Endodermal cell (in vitro differentiated cells): Measurements from ENCODE around the gene LYPD3. TPM values are rescaled to one million over a fixed set of nuclear protein-coding genes. Genes with fewer than 3 reads are reported as not detected.

ENCODE experiments used
- DNase-seq: peaks from one replicate; pipeline ENCODE4 v3.0.0-alpha.2; 2017
- H3K27ac ChIP-seq: 2 replicates; pipeline ENCODE4 v1.5.1; 2013; ENCODE audit warnings: mild to moderate bottlenecking, low read depth, low read length, moderate library complexity
- H3K27me3 ChIP-seq: 2 replicates; pipeline ENCODE4 v1.6.1; 2013; ENCODE audit warnings: mild to moderate bottlenecking, low read length, moderate library complexity; ENCODE audit not compliant: insufficient read depth, control insufficient read depth, poor library complexity, severe bottlenecking
- H3K36me3 ChIP-seq: 2 replicates; pipeline ENCODE4 v1.7.0; 2013; ENCODE audit warnings: mild to moderate bottlenecking, low read length, moderate library complexity; ENCODE audit not compliant: control insufficient read depth, insufficient read depth
- H3K4me1 ChIP-seq: one replicate; pipeline ENCODE4 v1.7.0; 2013; ENCODE audit warnings: low read length; ENCODE audit not compliant: control insufficient read depth, insufficient read depth
- H3K4me3 ChIP-seq: 2 replicates; pipeline ENCODE4 v1.5.1; 2013; ENCODE audit warnings: mild to moderate bottlenecking, low read length, moderate library complexity
- H3K9ac ChIP-seq: 2 replicates; pipeline ENCODE4 v1.6.1; 2013; ENCODE audit warnings: mild to moderate bottlenecking, low read length, moderate library complexity; ENCODE audit not compliant: poor library complexity, severe bottlenecking; ENCODE audit errors: extremely low read depth
- H3K9me3 ChIP-seq: 2 replicates; pipeline ENCODE4 v1.6.1; 2013; ENCODE audit warnings: mild to moderate bottlenecking, low read length, moderate library complexity; ENCODE audit not compliant: control insufficient read depth
- H3K27ac Mint-ChIP-seq: 2 replicates; pipeline ENCODE4 v1.8.0; 2020; ENCODE audit warnings: mixed read lengths
- H3K27me3 Mint-ChIP-seq: 2 replicates; pipeline ENCODE4 v1.8.0; 2021; ENCODE audit warnings: mild to moderate bottlenecking, mixed read lengths; ENCODE audit not compliant: insufficient read depth
- H3K36me3 Mint-ChIP-seq: 2 replicates; pipeline ENCODE4 v1.8.0; 2020; ENCODE audit warnings: low read depth, mixed read lengths
- H3K4me1 Mint-ChIP-seq: 2 replicates; pipeline ENCODE4 v1.8.0; 2020; ENCODE audit warnings: mixed read lengths
- H3K4me3 Mint-ChIP-seq: 2 replicates; pipeline ENCODE4 v1.8.0; 2020; ENCODE audit warnings: mild to moderate bottlenecking, moderate library complexity, mixed read lengths
- H3K9me3 Mint-ChIP-seq: 2 replicates; pipeline ENCODE4 v1.8.0; 2020; ENCODE audit warnings: mild to moderate bottlenecking, mixed read lengths
- CTCF ChIP-seq: fragments of 200-600 bp; sonication (generic); conservative IDR thresholded peaks from 2 replicates; pipeline ENCODE4 v1.5.0; 2021; ENCODE audit warnings: antibody characterized with exemption, mild to moderate bottlenecking
- whole genome bisulfite sequencing, 2 experiments: methylation state at CpG; one replicate each; pipeline versions ENCODE4 v1.1.5 to v1.1.7; 2013; ENCODE audit warnings: missing lambda C conversion rate in 2 of 2, mixed read lengths in 1 of 2; ENCODE audit not compliant: insufficient coverage in 1 of 2, insufficient read length in 1 of 2; 5-methylcytosine and 5-hydroxymethylcytosine counted together
- total RNA-seq, 2 donors: library from RNA; stranded (reverse); fragmentation: NEBNext Ultra II Directional in 1 of 2; extraction: Animal tissue kit (Norgen Biotek cat#: 25700) in 1 of 2; gene quantifications; 2 replicates in 1 of 2; 3 replicates in 1 of 2; pipeline ENCODE4 v1.2.1, GENCODE V29; 2021

Gene LYPD3
- total RNA-seq, 2 donors from 2014 or later: 0.33 to 0.51 TPM

GRCh38 chr19:43457809-43458208 lies 7.6 kb downstream of the LYPD3 start:
- Mint-ChIP-seq H3K9me3 (no peaks in the 10 kb centered on the region), H3K27me3 (peaks cover 37% of the 10 kb centered on the region), H3K27ac (no peak overlapping the region), H3K4me3 (no peak overlapping the region), H3K36me3 (no peaks in the 10 kb centered on the region), H3K4me1 (no peaks in the 10 kb centered on the region)
- Histone ChIP-seq H3K9me3 (no peaks in the 10 kb centered on the region), H3K4me1 (no peaks in the 10 kb centered on the region), H3K27ac (no peak overlapping the region), H3K9ac (no peak overlapping the region), H3K36me3 (no peaks in the 10 kb centered on the region), H3K27me3 (peaks cover 14% of the 10 kb centered on the region), H3K4me3 (no peak overlapping the region)
- no peak for DNase-seq
- 81 to 84% methylated on average over 4 of the region's 4 CpGs for WGBS, 2 experiments
- TF ChIP-seq CTCF: no peak

GRCh38 chr19:43455321-43456113 lies 9.9 kb downstream of the LYPD3 start:
- no peak for TF ChIP-seq CTCF
- peaks cover 14% of the 10 kb centered on the region for H3K9me3 Mint-ChIP-seq
- 84 to 87% methylated on average over 9 to 10 of the region's 10 CpGs for WGBS, 2 experiments

GRCh38 chr19:43454031-43454430 lies 11.4 kb downstream of the LYPD3 start:
- no peak for TF ChIP-seq CTCF
- H3K36me3 Mint-ChIP-seq: no peaks in the 10 kb centered on the region
- no peaks in the 10 kb centered on the region for H3K4me1 Mint-ChIP-seq
- H3K4me1 ChIP-seq: no peaks in the 10 kb centered on the region
- DNase-seq: no peak
- no peaks in the 10 kb centered on the region for H3K27me3 ChIP-seq
- no peak overlapping the region for H3K27ac ChIP-seq
- no peak overlapping the region for H3K4me3 ChIP-seq
- H3K4me3 Mint-ChIP-seq: no peak overlapping the region
- H3K9me3 ChIP-seq: no peaks in the 10 kb centered on the region
- H3K9ac ChIP-seq: no peak overlapping the region
- peaks cover 15% of the 10 kb centered on the region for H3K27me3 Mint-ChIP-seq
- H3K36me3 ChIP-seq: no peaks in the 10 kb centered on the region
- WGBS, 2 experiments: 86 to 93% methylated on average over 2 of the region's 2 CpGs
- no peak overlapping the region for H3K27ac Mint-ChIP-seq
- H3K9me3 Mint-ChIP-seq: peaks cover 14% of the 10 kb centered on the region

More at GRCh38 chr19:43455321-43456113, 9.9 kb downstream of the LYPD3 start:
- Histone ChIP-seq H3K4me1 (no peaks in the 10 kb centered on the region), H3K9me3 (no peaks in the 10 kb centered on the region), H3K36me3 (no peaks in the 10 kb centered on the region), H3K27me3 (no peaks in the 10 kb centered on the region), H3K27ac (no peak overlapping the region), H3K4me3 (no peak overlapping the region), H3K9ac (no peak overlapping the region)
- Mint-ChIP-seq H3K36me3 (no peaks in the 10 kb centered on the region), H3K4me1 (no peaks in the 10 kb centered on the region), H3K27me3 (peaks cover 17% of the 10 kb centered on the region), H3K4me3 (no peak overlapping the region), H3K27ac (no peak overlapping the region)
- no peak for DNase-seq
